ENCODE results near the gene AEBP2.
"Not testable (repeated sequence)": the region's sequence is repeated elsewhere in the genome, so short reads cannot be mapped to it uniquely, and the experiment has no call there.

Gene AEBP2

GRCh38 chr12:19423166-19423930 is 15.9 kb upstream of the AEBP2 start:
- no peak for DNase-seq

- no peak for DNase-seq
Observed at GRCh38 chr12:19428246-19428645, 11.0 kb upstream of the AEBP2 start.

GRCh38 chr12:19429491-19429890 is 9.8 kb upstream of the AEBP2 start:
- DNase-seq, result not testable (repeated sequence)

GRCh38 chr12:19430988-19431387 is 8.3 kb upstream of the AEBP2 start:
- DNase-seq, result no peak

GRCh38 chr12:19431407-19432308 is 7.6 kb upstream of the AEBP2 start:
- no peak for DNase-seq

- DNase-seq, result no peak
Observed at GRCh38 chr12:19432309-19433170, 6.8 kb upstream of the AEBP2 start.

GRCh38 chr12:19434538-19434937 is 4.8 kb upstream of the AEBP2 start:
- no peak for DNase-seq

- no peak for DNase-seq
Observed at GRCh38 chr12:19435831-19436497, 3.3 kb upstream of the AEBP2 start.

- no peak for DNase-seq
Observed at GRCh38 chr12:19436931-19437330, 2.4 kb upstream of the AEBP2 start.

- no peak for DNase-seq
Observed at GRCh38 chr12:19437996-19438395, 1.3 kb upstream of the AEBP2 start.

GRCh38 chr12:19440019-19440858 is 947 bp downstream of the AEBP2 start:
- DNase-seq, result peak; percentile 49

GRCh38 chr12:19440916-19441315 is 1.6 kb downstream of the AEBP2 start:
- DNase-seq, result no peak

- no peak for DNase-seq
Observed at GRCh38 chr12:19443585-19443984, 4.3 kb downstream of the AEBP2 start.

GRCh38 chr12:19444097-19444496 is 4.8 kb downstream of the AEBP2 start:
- no peak for DNase-seq

- DNase-seq, result no peak
Observed at GRCh38 chr12:19447386-19447785, 8.1 kb downstream of the AEBP2 start.

GRCh38 chr12:19449814-19450213 is 10.5 kb downstream of the AEBP2 start:
- no peak for DNase-seq

- no peak for DNase-seq
Observed at GRCh38 chr12:19450362-19450761, 11.1 kb downstream of the AEBP2 start.

- no peak for DNase-seq
Observed at GRCh38 chr12:19451196-19451595, 11.9 kb downstream of the AEBP2 start.

GRCh38 chr12:19453961-19454360 is 14.7 kb downstream of the AEBP2 start:
- DNase-seq, result no peak

GRCh38 chr12:19454837-19455236 is 15.5 kb downstream of the AEBP2 start:
- DNase-seq, result no peak

GRCh38 chr12:19456176-19456575 is 16.9 kb downstream of the AEBP2 start:
- DNase-seq, result no peak

- no peak for DNase-seq
Observed at GRCh38 chr12:19457561-19457960, 18.3 kb downstream of the AEBP2 start.

Data from suppressor macrophage treated with lipopolysaccharide for 4 hours (primary cell).